Activated gamma-delta T cell treated with Interleukin-2 at 50 U/mL for 16 hours (primary cell): ENCODE results near the gene ROBO4.

Experiments used
- DNase-seq: peaks from one replicate; pipeline ENCODE4 v3.0.0-alpha.2; 2020

ROBO4 gene

DNA sequence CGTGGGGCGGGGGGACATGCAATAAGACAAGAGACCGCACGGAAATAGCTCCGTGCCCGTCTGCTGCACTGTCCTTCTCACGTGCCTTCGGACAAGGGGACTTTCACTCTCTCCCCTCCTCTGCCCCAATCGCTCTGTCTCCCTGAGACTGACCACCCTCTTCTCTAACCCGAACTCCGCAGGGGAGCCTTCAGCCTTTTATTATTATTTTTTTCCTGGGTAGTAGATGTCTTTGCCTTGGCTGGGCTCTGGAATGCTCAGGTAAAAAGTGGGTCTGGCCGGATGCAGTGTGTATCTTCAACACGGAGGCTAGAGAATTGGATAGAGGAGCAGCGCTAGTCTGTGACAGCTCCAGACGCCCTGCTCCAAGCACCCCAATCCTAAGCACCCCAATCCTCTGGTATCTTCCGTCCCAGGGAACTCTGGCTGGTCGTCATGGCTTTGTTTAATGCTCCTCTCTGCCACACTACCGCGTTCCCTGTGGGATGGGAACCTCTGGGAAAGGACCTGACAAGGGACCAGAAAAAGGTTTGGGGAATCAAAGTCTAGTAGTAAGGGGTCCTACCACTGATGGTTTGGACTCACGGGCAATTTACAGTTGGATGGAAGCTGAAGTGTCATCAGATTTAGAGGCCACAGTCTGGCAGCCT lies 57.6 kb downstream of the ROBO4 start:
- DNase-seq = no peak

DNA sequence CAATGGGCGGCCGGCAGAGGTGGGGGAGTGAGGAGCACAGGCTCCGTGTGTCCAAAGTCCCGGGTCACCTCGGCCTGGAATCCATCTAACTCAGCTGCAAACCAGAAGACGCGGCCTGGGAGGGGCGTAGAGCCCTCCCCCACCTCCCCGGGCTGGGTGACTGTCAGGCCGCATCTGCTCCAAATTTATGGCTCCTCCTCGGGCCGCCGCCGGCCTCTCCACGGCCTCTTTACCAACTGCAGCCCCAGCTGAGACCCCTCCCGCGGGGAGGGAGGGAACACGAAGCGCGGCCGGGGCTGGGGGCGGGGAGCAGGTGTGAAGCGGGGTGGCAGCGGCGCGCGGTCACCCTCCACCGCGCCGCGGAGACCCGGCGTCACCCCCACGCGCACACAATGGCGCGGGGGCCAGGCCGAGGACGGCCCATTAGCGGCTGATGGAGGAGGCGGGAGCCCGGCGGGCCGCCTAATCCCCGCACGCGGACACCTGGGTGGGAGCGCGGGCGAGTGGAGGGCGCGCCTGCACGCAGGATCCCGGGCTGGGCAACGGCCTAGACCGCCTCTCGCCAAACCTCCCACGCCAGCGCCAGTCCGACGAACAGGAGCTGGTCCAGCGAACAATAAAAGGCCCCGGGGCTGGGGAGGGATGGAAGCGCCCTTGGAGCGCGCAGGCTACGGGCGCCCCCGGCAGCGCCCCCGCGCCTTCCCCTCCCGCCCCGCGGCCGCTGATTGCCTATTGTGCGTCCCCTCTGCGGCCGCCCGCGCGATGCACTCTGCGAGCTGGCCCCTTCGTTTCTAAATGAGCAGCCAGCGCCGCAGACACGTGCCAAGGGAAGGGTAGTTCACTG lies 58.3 kb downstream of the ROBO4 start:
- no peak for DNase-seq

DNA sequence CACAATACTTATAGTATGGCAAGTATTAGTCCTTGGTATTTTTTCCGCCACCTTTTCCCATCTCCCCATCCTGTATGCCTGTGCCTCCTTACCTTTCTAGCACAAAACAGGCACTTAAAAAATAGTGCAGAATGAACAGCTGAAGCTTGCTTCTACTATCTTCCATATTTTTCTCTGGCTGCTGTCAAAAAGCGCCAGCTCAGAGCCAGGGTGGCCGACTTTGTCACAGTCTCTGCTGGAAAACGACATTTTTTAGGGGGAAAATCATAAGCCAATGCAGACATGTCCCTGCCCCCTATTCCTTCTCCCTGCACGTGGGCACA lies 58.9 kb downstream of the ROBO4 start:
- no peak for DNase-seq

DNA sequence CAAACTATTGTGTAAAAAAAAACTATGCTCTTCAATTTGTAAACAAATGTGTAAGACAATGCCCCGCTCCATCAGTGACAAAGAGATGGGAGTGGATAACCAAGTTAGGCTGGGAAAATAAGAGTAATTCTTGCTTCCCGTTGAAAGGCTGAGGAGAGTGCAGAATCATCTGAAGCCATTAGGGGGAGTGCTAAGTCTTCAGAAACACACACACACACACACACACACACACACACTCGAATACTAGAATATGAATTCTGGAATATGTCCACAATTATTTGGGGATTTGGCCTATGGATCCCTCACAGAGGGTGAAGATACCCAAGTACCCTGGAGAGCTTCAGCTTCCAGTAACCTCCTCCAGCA lies 60.2 kb downstream of the ROBO4 start:
- DNase-seq = no peak

DNA sequence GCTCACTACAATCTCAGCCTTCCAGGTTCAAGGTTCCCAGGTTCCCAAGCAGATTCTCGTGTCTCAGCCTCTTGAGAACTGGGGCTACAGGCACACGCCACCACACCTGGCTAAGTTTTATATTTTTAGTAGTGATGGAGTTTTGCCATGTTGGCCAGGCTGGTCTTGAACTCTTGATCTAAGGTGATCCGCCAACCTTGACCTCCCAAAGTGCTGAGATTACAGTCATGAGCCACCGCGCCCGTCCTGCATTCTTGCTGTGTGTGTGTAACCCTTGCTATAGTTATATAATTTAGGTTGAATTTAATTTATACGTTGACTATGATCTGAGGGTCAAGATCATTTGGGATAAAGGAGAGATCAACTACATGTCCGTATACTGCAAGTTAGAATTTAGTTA lies 61.7 kb downstream of the ROBO4 start:
- no peak for DNase-seq

DNA sequence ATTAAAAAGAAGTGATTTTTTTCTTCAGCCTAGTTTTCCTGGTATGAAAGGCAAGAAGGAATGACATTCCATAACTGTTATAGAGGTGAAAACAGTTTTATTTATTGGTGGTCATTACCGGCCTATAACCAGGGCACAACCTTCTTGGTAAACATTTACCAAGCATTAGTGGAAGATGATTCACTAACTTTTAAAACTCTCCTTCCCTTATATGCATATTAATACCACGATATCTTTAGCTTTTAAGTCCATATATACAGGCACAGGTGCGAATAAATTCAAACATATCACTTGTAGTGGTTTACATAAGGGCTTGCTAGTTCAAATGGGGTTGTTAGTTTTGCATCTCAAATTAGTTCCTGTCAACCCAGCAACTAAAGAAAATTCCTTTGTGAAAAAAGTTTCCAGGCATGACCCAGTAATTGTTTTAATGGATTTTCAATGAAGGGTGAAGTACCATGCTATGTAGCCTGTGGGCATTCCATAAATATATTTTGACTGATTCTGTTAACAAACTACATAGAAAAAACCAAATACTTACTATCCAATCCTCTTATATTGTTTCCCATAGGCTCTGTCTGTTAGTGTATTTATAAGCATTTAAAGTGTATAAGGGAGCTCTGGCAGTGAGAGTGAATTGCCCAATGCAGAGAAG lies 63.0 kb downstream of the ROBO4 start:
- DNase-seq = no peak
